Measurements from ENCODE around the gene MYD88.

GRCh38 chr3:38169027-38169317 lies 30.5 kb downstream of the MYD88 start:
- TF ChIP-seq CTCF (IDR thresholded peaks at IDR 0.05) (no peak), POLR2A (IDR thresholded peaks at IDR 0.05) (no peak)

Measured in vagina (tissue), 2 donors.